Esophagus squamous epithelium (tissue), 5 donors: ENCODE results near the gene PLA2G2F. TPM values are rescaled to one million over a fixed set of nuclear protein-coding genes. Genes with fewer than 3 reads are reported as not detected.
A peak's percentile ranks its signal among the peaks of the same experiment; 100 is the strongest.

ENCODE experiments used
- DNase-seq: peaks from one replicate; lab custom pipeline; 2025; lab: John Stamatoyannopoulos, UW
- H3K27ac ChIP-seq, 4 donors: fragments of 200-600 bp; sonication (generic); one replicate each; pipeline ENCODE4 v1.5.1; 2016 to 2019; ENCODE audit warnings: mild to moderate bottlenecking in 1 of 4
- H3K27me3 ChIP-seq, 4 donors: fragments of 200-600 bp; sonication (generic); 1 replicate in 3 of 4; 2 replicates in 1 of 4; pipeline versions ENCODE4 v1.5.1 to v1.6.0; 2017 to 2021; ENCODE audit warnings: antibody characterized with exemption in 1 of 4
- H3K36me3 ChIP-seq, 3 donors: fragments of 200-600 bp; sonication (generic); one replicate each; pipeline ENCODE4 v1.5.1; 2016 to 2019
- H3K4me1 ChIP-seq, 3 donors: fragments of 200-600 bp; sonication (generic); one replicate each; pipeline ENCODE4 v1.5.1; 2017 to 2019
- H3K4me3 ChIP-seq, 4 donors: fragments of 200-600 bp; sonication (generic); 1 replicate in 3 of 4; 2 replicates in 1 of 4; pipeline ENCODE4 v1.5.1; 2016 to 2019; ENCODE audit warnings: mild to moderate bottlenecking in 2 of 4, moderate library complexity in 1 of 4
- H3K9me3 ChIP-seq, 3 donors: fragments of 200-600 bp; sonication (generic); one replicate each; pipeline ENCODE4 v1.5.1; 2016 to 2019
- CTCF ChIP-seq, 6 experiments: fragments of 450-650 bp in 4 of 6; fragments of 200-600 bp in 2 of 6; sonication (generic) in 2 of 6; IDR thresholded peaks; one replicate each; pipeline ENCODE4 v1.5.1; 2016 to 2019; ENCODE audit warnings: antibody characterized with exemption in 6 of 6, mild to moderate bottlenecking in 4 of 6, moderate library complexity in 4 of 6
- POLR2A ChIP-seq, 4 donors: fragments of 450-650 bp; IDR thresholded peaks; one replicate each; pipeline ENCODE4 v1.6.1; 2017; ENCODE audit warnings: antibody characterized with exemption in 4 of 4, mild to moderate bottlenecking in 4 of 4, moderate library complexity in 3 of 4
- WGBS, 2 donors: methylation state at CpG; one replicate each; pipeline ENCODE4 v1.1.5; 2018; 5-methylcytosine and 5-hydroxymethylcytosine counted together
- intact Hi-C: fragments of 100-400 bp; cut with DNase I; formaldehyde crosslinking; loops from one replicate; pipeline ENCODE4 v1.15.0; 2022
- total RNA-seq, 4 donors: library from RNA; depleted of rRNA; stranded (reverse); fragments of >200 nt; gene quantifications; one replicate each; pipeline ENCODE4 v1.1.0, GENCODE V29; 2016
- donor health status: DM: yes; HTN: yes; CAD: no.

The PLA2G2F gene
- total RNA-seq, 4 donors from 2014 or later: 0.48 TPM; not detected in 3

DNA sequence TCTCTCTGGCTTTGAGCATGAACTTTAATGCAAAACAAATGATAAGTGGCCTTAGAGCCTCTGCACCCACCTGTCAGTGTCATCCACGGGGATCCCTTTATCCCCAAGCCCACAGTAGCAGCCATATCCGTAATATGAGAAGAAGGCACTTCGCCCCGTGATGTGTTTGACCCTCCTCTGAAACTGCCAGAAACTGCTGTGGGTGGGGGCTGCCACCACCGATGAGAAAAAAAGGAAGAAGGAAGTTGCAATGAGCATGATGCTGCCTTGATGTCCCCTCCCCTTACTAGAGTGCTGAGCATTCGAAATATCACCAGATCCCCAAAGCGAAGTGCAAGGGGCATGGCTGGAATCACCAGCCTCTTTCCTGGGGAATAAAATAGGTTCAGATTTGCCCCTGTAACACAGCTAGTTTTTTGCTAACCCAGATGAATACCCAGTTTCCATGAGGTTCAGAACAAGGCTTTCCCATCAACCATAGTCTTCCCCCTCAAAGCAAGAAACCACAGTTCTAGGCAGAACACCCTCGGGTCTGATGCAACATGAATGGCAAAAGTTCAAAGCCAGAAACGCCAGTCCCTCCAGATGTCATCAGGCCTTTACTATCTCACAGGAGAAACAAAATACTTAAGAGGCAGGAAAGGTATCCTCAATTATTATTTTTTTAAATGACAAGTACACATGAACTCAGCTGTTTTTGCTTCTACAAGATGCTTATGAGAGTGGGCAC lies 36.0 kb downstream of the PLA2G2F start:
- TF ChIP-seq CTCF (IDR thresholded peaks at IDR 0.05) (no peak), POLR2A (IDR thresholded peaks at IDR 0.05) (no peak)
- intact Hi-C loops: no loop called here
- no peaks in the 10 kb centered on the region for H3K9me3 ChIP-seq
- no peaks in the 10 kb centered on the region for H3K27me3 ChIP-seq
- peaks cover 0 to 7% (median 0%) of the 10 kb centered on the region in 3 donors for H3K4me1 ChIP-seq
- WGBS, 2 donors: 44% methylated on average over 6 to 9 of the region's 9 CpGs
- no peaks in the 10 kb centered on the region for H3K36me3 ChIP-seq
- no peak overlapping the region for H3K4me3 ChIP-seq
- DNase-seq: no peak
- H3K27ac ChIP-seq: peak overlapping the region in 1 of 4 donors; percentile 6

GRCh38 chr1:20178634-20179370 lies 39.7 kb downstream of the PLA2G2F start:
- H3K27me3 ChIP-seq: peaks cover 0 to 15% (median 0%) of the 10 kb centered on the region in 4 donors
- WGBS, 2 donors: 75 to 77% methylated on average over 10 to 13 of the region's 13 CpGs
- no peaks in the 10 kb centered on the region for H3K36me3 ChIP-seq
- H3K4me1 ChIP-seq: no peaks in the 10 kb centered on the region
- H3K27ac ChIP-seq: peak overlapping the region; percentile 32 to 64 (median 62)
- H3K4me3 ChIP-seq: peak overlapping the region in 1 of 4 donors; percentile 21
- no peak for DNase-seq
- peak in 1 of 4 donors; percentile 12 for TF ChIP-seq POLR2A (IDR thresholded peaks at IDR 0.05)
- TF ChIP-seq CTCF (IDR thresholded peaks at IDR 0.05): no peak
- intact Hi-C loops: no loop called here
- H3K9me3 ChIP-seq: no peaks in the 10 kb centered on the region

DNA sequence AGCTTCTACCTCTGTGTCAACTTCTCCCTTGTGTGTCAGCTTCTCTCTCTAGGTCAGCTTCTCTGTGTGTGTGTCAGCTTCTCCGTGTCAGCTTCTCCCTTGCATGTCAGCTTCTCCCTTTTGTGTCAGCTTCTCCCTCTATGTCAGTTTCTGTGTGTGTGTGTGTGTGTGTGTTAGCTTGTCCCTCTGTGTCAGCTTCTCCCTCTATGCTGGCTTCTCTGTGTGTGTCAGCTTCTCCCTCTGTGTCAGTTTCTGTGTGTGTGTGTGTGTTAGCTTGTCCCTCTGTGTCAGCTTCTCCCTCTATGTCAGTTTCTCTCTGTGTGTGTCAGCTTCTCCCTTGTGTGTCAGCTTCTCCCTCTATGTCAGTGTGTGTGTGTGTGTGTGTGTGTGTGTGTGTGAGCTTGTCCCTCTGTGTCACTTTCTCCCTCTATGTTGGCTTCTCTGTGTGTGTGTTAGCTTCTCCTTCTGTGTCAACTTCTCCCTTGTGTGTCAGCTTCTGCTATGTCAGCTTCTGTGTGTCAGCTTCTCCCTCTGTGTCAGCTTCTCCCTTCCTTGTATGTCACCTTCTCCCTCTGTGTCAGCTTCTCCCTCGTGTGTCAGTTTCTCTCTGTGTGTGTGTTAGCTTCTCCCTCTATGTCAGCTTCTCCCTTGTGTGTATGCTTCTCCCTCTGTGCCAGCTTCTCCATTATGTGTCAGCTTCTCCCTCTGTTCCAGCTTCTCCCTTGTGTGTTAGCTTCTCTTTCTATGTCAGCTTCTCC lies 40.4 kb downstream of the PLA2G2F start:
- TF ChIP-seq CTCF (IDR thresholded peaks at IDR 0.05) (no peak), POLR2A (IDR thresholded peaks at IDR 0.05) (no peak)

GRCh38 chr1:20180129-20180843 lies 41.2 kb downstream of the PLA2G2F start:
- H3K27me3 ChIP-seq: peaks cover 0 to 29% (median 0%) of the 10 kb centered on the region in 4 donors
- 55 to 88% methylated on average over 1 to 6 of the region's 6 CpGs for WGBS, 2 donors
- peak overlapping the region in 2 of 4 donors; percentile 61 to 62 for H3K27ac ChIP-seq
- TF ChIP-seq CTCF (IDR thresholded peaks at IDR 0.05): no peak
- TF ChIP-seq POLR2A (IDR thresholded peaks at IDR 0.05): no peak
- intact Hi-C loops: no loop called here
- no peaks in the 10 kb centered on the region for H3K9me3 ChIP-seq
- H3K4me3 ChIP-seq: no peak overlapping the region
- no peaks in the 10 kb centered on the region for H3K36me3 ChIP-seq
- peaks cover 0 to 10% (median 0%) of the 10 kb centered on the region in 3 donors for H3K4me1 ChIP-seq
- DNase-seq: no peak

More for the DNA sequence above, 40.4 kb downstream of the PLA2G2F start:
- peaks cover 0 to 21% (median 0%) of the 10 kb centered on the region in 4 donors for H3K27me3 ChIP-seq
- peak overlapping the region; percentile 32 to 64 (median 62) for H3K27ac ChIP-seq
- 79 to 90% methylated on average over 2 of the region's 2 CpGs for WGBS, 2 donors
- no peak overlapping the region for H3K4me3 ChIP-seq
- no peak for DNase-seq
- no peaks in the 10 kb centered on the region for H3K9me3 ChIP-seq
- intact Hi-C loops: no loop called here
- no peaks in the 10 kb centered on the region for H3K36me3 ChIP-seq
- H3K4me1 ChIP-seq: peaks cover 0 to 3% (median 0%) of the 10 kb centered on the region in 3 donors
